ENCODE results near the gene NTMT1. TPM values are rescaled to one million over a fixed set of nuclear protein-coding genes. Genes with fewer than 3 reads are reported as not detected.
A peak's percentile ranks its signal among the peaks of the same experiment; 100 is the strongest.

NTMT1 gene
- total and polyA plus RNA-seq, 4 donors = 14.3 to 54.7 (median 33.2) TPM

GRCh38 chr9:129586245-129586644 is 39.7 kb upstream of the NTMT1 start:
- H3K27me3 ChIP-seq (ENCODE audit: control insufficient read depth in 3 of 3, insufficient read depth in 3 of 3, low read length in 2 of 3) = no peaks in the 10 kb centered on the region
- 86 to 93% methylated on average over 1 of the region's 1 CpG for WGBS, 2 donors
- DNase-seq (no peak), ATAC-seq (ENCODE audit: insufficient read depth, low FRiP score) (no peak)
- TF ChIP-seq, protein P1, sequence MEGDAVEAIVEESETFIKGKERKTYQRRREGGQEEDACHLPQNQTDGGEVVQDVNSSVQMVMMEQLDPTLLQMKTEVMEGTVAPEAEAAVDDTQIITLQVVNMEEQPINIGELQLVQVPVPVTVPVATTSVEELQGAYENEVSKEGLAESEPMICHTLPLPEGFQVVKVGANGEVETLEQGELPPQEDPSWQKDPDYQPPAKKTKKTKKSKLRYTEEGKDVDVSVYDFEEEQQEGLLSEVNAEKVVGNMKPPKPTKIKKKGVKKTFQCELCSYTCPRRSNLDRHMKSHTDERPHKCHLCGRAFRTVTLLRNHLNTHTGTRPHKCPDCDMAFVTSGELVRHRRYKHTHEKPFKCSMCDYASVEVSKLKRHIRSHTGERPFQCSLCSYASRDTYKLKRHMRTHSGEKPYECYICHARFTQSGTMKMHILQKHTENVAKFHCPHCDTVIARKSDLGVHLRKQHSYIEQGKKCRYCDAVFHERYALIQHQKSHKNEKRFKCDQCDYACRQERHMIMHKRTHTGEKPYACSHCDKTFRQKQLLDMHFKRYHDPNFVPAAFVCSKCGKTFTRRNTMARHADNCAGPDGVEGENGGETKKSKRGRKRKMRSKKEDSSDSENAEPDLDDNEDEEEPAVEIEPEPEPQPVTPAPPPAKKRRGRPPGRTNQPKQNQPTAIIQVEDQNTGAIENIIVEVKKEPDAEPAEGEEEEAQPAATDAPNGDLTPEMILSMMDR (IDR thresholded peaks at IDR 0.05; ENCODE audit: control extremely low read depth, extremely low read depth) = no peak
- no peaks in the 10 kb centered on the region for H3K9me3 ChIP-seq (ENCODE audit: control insufficient read depth in 4 of 4, insufficient read depth in 3 of 4, low read length in 3 of 4)
- no peak overlapping the region for H3K4me3 ChIP-seq
- H3K36me3 ChIP-seq (ENCODE audit: control insufficient read depth in 4 of 4, insufficient read depth in 4 of 4, low read length in 4 of 4) = no peaks in the 10 kb centered on the region
- peaks cover 0 to 19% (median 4%) of the 10 kb centered on the region in 5 donors for H3K4me1 ChIP-seq (ENCODE audit: control insufficient read depth in 5 of 5, insufficient read depth in 5 of 5, low read length in 5 of 5)
- H3K27ac ChIP-seq (ENCODE audit: low read depth in 1 of 2, low read length in 1 of 2) = no peak overlapping the region
- no peak overlapping the region for H3K9ac ChIP-seq (ENCODE audit: insufficient read depth in 1 of 2, low read length in 2 of 2)

GRCh38 chr9:129586685-129587084 is 39.3 kb upstream of the NTMT1 start:
- no peak overlapping the region for H3K9ac ChIP-seq (ENCODE audit: insufficient read depth in 1 of 2, low read length in 2 of 2)
- WGBS, 2 donors = 64 to 77% methylated on average over 7 to 8 of the region's 8 CpGs
- no peaks in the 10 kb centered on the region for H3K9me3 ChIP-seq (ENCODE audit: control insufficient read depth in 4 of 4, insufficient read depth in 3 of 4, low read length in 3 of 4)
- peaks cover 0 to 17% (median 4%) of the 10 kb centered on the region in 5 donors for H3K4me1 ChIP-seq (ENCODE audit: control insufficient read depth in 5 of 5, insufficient read depth in 5 of 5, low read length in 5 of 5)
- H3K27me3 ChIP-seq (ENCODE audit: control insufficient read depth in 3 of 3, insufficient read depth in 3 of 3, low read length in 2 of 3) = no peaks in the 10 kb centered on the region
- DNase-seq (peak; percentile 46 to 74 (median 67)), ATAC-seq (ENCODE audit: insufficient read depth, low FRiP score) (no peak)
- no peaks in the 10 kb centered on the region for H3K36me3 ChIP-seq (ENCODE audit: control insufficient read depth in 4 of 4, insufficient read depth in 4 of 4, low read length in 4 of 4)
- no peak overlapping the region for H3K4me3 ChIP-seq
- H3K27ac ChIP-seq (ENCODE audit: low read depth in 1 of 2, low read length in 1 of 2) = no peak overlapping the region
- TF ChIP-seq, protein P1 (IDR thresholded peaks at IDR 0.05; ENCODE audit: control extremely low read depth, extremely low read depth) = no peak

GRCh38 chr9:129587487-129588262 is 38.3 kb upstream of the NTMT1 start:
- Histone ChIP-seq H3K27me3 (ENCODE audit: control insufficient read depth in 3 of 3, insufficient read depth in 3 of 3, low read length in 2 of 3) (no peaks in the 10 kb centered on the region), H3K9ac (ENCODE audit: insufficient read depth in 1 of 2, low read length in 2 of 2) (no peak overlapping the region), H3K4me3 (no peak overlapping the region), H3K27ac (ENCODE audit: low read depth in 1 of 2, low read length in 1 of 2) (no peak overlapping the region), H3K36me3 (ENCODE audit: control insufficient read depth in 4 of 4, insufficient read depth in 4 of 4, low read length in 4 of 4) (no peaks in the 10 kb centered on the region), H3K4me1 (ENCODE audit: control insufficient read depth in 5 of 5, insufficient read depth in 5 of 5, low read length in 5 of 5) (peaks cover 0 to 13% (median 4%) of the 10 kb centered on the region in 5 donors), H3K9me3 (ENCODE audit: control insufficient read depth in 4 of 4, insufficient read depth in 3 of 4, low read length in 3 of 4) (no peaks in the 10 kb centered on the region)
- WGBS, 2 donors = 86 to 87% methylated on average over 23 of the region's 23 CpGs
- TF ChIP-seq, protein P1 (IDR thresholded peaks at IDR 0.05; ENCODE audit: control extremely low read depth, extremely low read depth) = no peak
- no peak for ATAC-seq (ENCODE audit: insufficient read depth, low FRiP score)
- peak in 2 of 3 donors; percentile 34 to 44 for DNase-seq
